Neural progenitor cell (in vitro differentiated cells): ENCODE measurements around the gene TFDP1.

ENCODE experiments used
- CTCF ChIP-seq: fragments of 200-600 bp; sonication (generic); IDR thresholded peaks from 2 replicates; pipeline ENCODE4 v1.5.1; 2017; ENCODE audit warnings: antibody characterized with exemption, mild to moderate bottlenecking
- EZH2 ChIP-seq: fragments of 200-600 bp; sonication (generic); IDR thresholded peaks from 2 replicates; pipeline ENCODE4 v1.6.1; 2017; ENCODE audit warnings: antibody characterized with exemption, mild to moderate bottlenecking, moderate library complexity
- EZH2phosphoT487 ChIP-seq: fragments of 200-600 bp; sonication (generic); IDR thresholded peaks from 2 replicates; pipeline ENCODE4 v1.6.1; 2017; ENCODE audit warnings: antibody characterized with exemption

GRCh38 chr13:113616281-113616906 is 31.8 kb downstream of the TFDP1 start:
- TF ChIP-seq CTCF (no peak), EZH2 (no peak), EZH2phosphoT487 (no peak)
